T-cell (primary cell): ENCODE data around the gene PPM1E. TPM values are rescaled to one million over a fixed set of nuclear protein-coding genes. Genes with fewer than 3 reads are reported as not detected.
"Not testable (repeated sequence)": the region's sequence is repeated elsewhere in the genome, so short reads cannot be mapped to it uniquely, and the experiment has no call there.

Experiments used
- ATAC-seq, 4 experiments: fragments of 200-7000 bp in 3 of 4; fragments of 150-1000 bp in 1 of 4; cut with Tn5 transposase; replicated peaks in 1 of 4; 1 replicate in 3 of 4; 2 replicates in 1 of 4; pipeline ENCODE4 v1.10.0; 2021; ENCODE audit warnings: moderate library complexity in 3 of 4, mild to moderate bottlenecking in 2 of 4, moderate number of reproducible peaks in 1 of 4
- CTCF ChIA-PET, 2 donors: fragments of 300-600 bp; sonication (Branson Sonifier 250); formaldehyde crosslinking; loops; one replicate each; lab custom pipeline; 2022; ENCODE audit warnings: antibody characterized with exemption in 2 of 2; lab: Charles Lee
- POLR2A ChIA-PET, 2 donors: fragments of 300-600 bp; sonication (Branson Sonifier 250); formaldehyde crosslinking; loops; one replicate each; lab custom pipeline; 2022; ENCODE audit warnings: antibody characterized with exemption in 2 of 2; lab: Charles Lee
- DNase-seq, 35 experiments: peaks; one replicate each; pipeline versions ENCODE4 v3.0.0 to v3.0.0-alpha.2; 2013 to 2023
- H3K27ac ChIP-seq: one replicate; pipeline ENCODE4 v1.5.1; 2013; ENCODE audit warnings: low read length
- H3K27me3 ChIP-seq, 2 experiments: replicated peaks in 1 of 2; 1 replicate in 1 of 2; 2 replicates in 1 of 2; pipeline versions ENCODE4 v1.6.1 to v1.7.0; 2013; ENCODE audit warnings: low read length in 1 of 2, mixed read lengths in 1 of 2; ENCODE audit not compliant: control insufficient read depth in 2 of 2, insufficient read depth in 2 of 2; ENCODE audit errors: extremely low read depth in 1 of 2
- H3K36me3 ChIP-seq, 2 donors: 1 replicate in 1 of 2; 2 replicates in 1 of 2; pipeline versions ENCODE4 v1.6.1 to v1.7.0; 2013; ENCODE audit warnings: low read length in 1 of 2; ENCODE audit not compliant: control insufficient read depth in 2 of 2, insufficient read depth in 1 of 2; ENCODE audit errors: extremely low read depth in 1 of 2
- H3K4me1 ChIP-seq, 2 experiments: 1 replicate in 1 of 2; 2 replicates in 1 of 2; pipeline versions ENCODE4 v1.6.1 to v1.7.0; 2013; ENCODE audit warnings: low read length in 2 of 2, mixed read lengths in 1 of 2; ENCODE audit not compliant: insufficient read depth in 2 of 2, control insufficient read depth in 1 of 2; ENCODE audit errors: extremely low read depth in 1 of 2
- H3K4me3 ChIP-seq, 2 donors: 1 replicate in 1 of 2; 2 replicates in 1 of 2; pipeline versions ENCODE4 v1.5.1 to v1.7.0; 2013; ENCODE audit warnings: mild to moderate bottlenecking in 2 of 2, low read length in 1 of 2, moderate library complexity in 1 of 2; ENCODE audit not compliant: control insufficient read depth in 1 of 2; ENCODE audit errors: extremely low read depth in 1 of 2
- H3K9me3 ChIP-seq: 2 replicates; pipeline ENCODE4 v1.7.0; 2013
- H3K27ac Mint-ChIP-seq, 2 donors: one replicate each; pipeline ENCODE4 v1.8.0; 2020 to 2021; ENCODE audit warnings: mild to moderate bottlenecking in 2 of 2, mixed read lengths in 2 of 2
- H3K27me3 Mint-ChIP-seq, 2 donors: one replicate each; pipeline ENCODE4 v1.8.0; 2021 to 2022; ENCODE audit warnings: mixed read lengths in 2 of 2
- H3K36me3 Mint-ChIP-seq: one replicate; pipeline ENCODE4 v1.8.0; 2021; ENCODE audit warnings: mixed read lengths
- H3K4me1 Mint-ChIP-seq, 3 donors: one replicate each; pipeline ENCODE4 v1.8.0; 2020 to 2022; ENCODE audit warnings: mixed read lengths in 3 of 3, mild to moderate bottlenecking in 1 of 3
- H3K4me3 Mint-ChIP-seq, 3 donors: one replicate each; pipeline ENCODE4 v1.8.0; 2020 to 2022; ENCODE audit warnings: mild to moderate bottlenecking in 3 of 3, mixed read lengths in 3 of 3, moderate library complexity in 3 of 3
- H3K9me3 Mint-ChIP-seq, 3 donors: one replicate each; pipeline ENCODE4 v1.8.0; 2020 to 2022; ENCODE audit warnings: mixed read lengths in 3 of 3
- WGBS: methylation state at CpG from one replicate; pipeline ENCODE4 v1.1.5; 2013; ENCODE audit warnings: missing lambda C conversion rate; ENCODE audit not compliant: insufficient coverage; 5-methylcytosine and 5-hydroxymethylcytosine counted together
- total RNA-seq, 35 experiments: library from RNA in 6 of 35; stranded (reverse) in 6 of 35; fragments of 120-200 nt in 1 of 35; gene quantifications; one replicate each; pipeline versions ENCODE4 v1.2.1 to v1.2.4 and lab custom pipeline; 2013 to 2026

PPM1E gene
- total RNA-seq, 5 donors from 2014 or later (not counting 1 experiment from before 2014, with no cell fraction given): 0.03 TPM; not detected in 4

- DNase-seq (no peak), ATAC-seq (no peak)
- Histone ChIP-seq H3K4me1 (no peaks in the 10 kb centered on the region), H3K36me3 (peaks cover 2 to 3% of the 10 kb centered on the region in 2 donors), H3K4me3 (no peak overlapping the region), H3K9me3 (no peaks in the 10 kb centered on the region), H3K27me3 (no peaks in the 10 kb centered on the region), H3K27ac (no peak overlapping the region)
- peaks cover 10% of the 10 kb centered on the region for H3K36me3 Mint-ChIP-seq
- H3K27ac Mint-ChIP-seq: no peak overlapping the region
- H3K4me1 Mint-ChIP-seq: no peaks in the 10 kb centered on the region
- ChIA-PET POLR2A (no interaction called here), CTCF (no interaction called here)
- no peaks in the 10 kb centered on the region for H3K9me3 Mint-ChIP-seq
- H3K27me3 Mint-ChIP-seq: no peaks in the 10 kb centered on the region
- no peak overlapping the region for H3K4me3 Mint-ChIP-seq
Observed at GRCh38 chr17:58730937-58731336, 24.7 kb upstream of the PPM1E start.

- no peaks in the 10 kb centered on the region for H3K9me3 ChIP-seq
- no peak overlapping the region for H3K27ac ChIP-seq
- DNase-seq (no peak), ATAC-seq (no peak)
- no peaks in the 10 kb centered on the region for H3K27me3 ChIP-seq
- H3K4me3 ChIP-seq: no peak overlapping the region
- Mint-ChIP-seq H3K9me3 (no peaks in the 10 kb centered on the region), H3K4me3 (no peak overlapping the region), H3K4me1 (no peaks in the 10 kb centered on the region), H3K27me3 (no peaks in the 10 kb centered on the region), H3K27ac (no peak overlapping the region), H3K36me3 (peaks cover 5% of the 10 kb centered on the region)
- peaks cover 2 to 3% of the 10 kb centered on the region in 2 donors for H3K36me3 ChIP-seq
- ChIA-PET CTCF (no interaction called here), POLR2A (no interaction called here)
- WGBS: no CpG with 5 or more reads among the region's 3 CpGs
- no peaks in the 10 kb centered on the region for H3K4me1 ChIP-seq
Observed at GRCh38 chr17:58734040-58734439, 21.6 kb upstream of the PPM1E start.

GRCh38 chr17:58734811-58735210 is 20.8 kb upstream of the PPM1E start:
- no peaks in the 10 kb centered on the region for H3K9me3 Mint-ChIP-seq
- Histone ChIP-seq H3K9me3 (no peaks in the 10 kb centered on the region), H3K27ac (no peak overlapping the region), H3K36me3 (peaks cover 2 to 3% of the 10 kb centered on the region in 2 donors), H3K4me3 (no peak overlapping the region), H3K27me3 (no peaks in the 10 kb centered on the region), H3K4me1 (no peaks in the 10 kb centered on the region)
- peak overlapping the region in 1 of 2 donors; percentile 23 for H3K27ac Mint-ChIP-seq
- WGBS: no CpG with 5 or more reads among the region's 3 CpGs
- peaks cover 5% of the 10 kb centered on the region for H3K36me3 Mint-ChIP-seq
- no peak for ATAC-seq
- H3K4me1 Mint-ChIP-seq: no peaks in the 10 kb centered on the region
- no peaks in the 10 kb centered on the region for H3K27me3 Mint-ChIP-seq
- DNase-seq: no peak
- ChIA-PET POLR2A (no interaction called here), CTCF (interaction anchor here in 1 of 2 donors (0.6 kb wide), 1 partner anchor 1881 kb away, joined by 3 read pairs; no protein-coding TSS in a partner anchor)
- no peak overlapping the region for H3K4me3 Mint-ChIP-seq

GRCh38 chr17:58741121-58741625 is 14.5 kb upstream of the PPM1E start:
- H3K4me1 Mint-ChIP-seq: no peaks in the 10 kb centered on the region
- DNase-seq: no peak
- H3K9me3 Mint-ChIP-seq: no peaks in the 10 kb centered on the region
- ChIA-PET POLR2A (no interaction called here), CTCF (no interaction called here)
- no peak overlapping the region for H3K4me3 Mint-ChIP-seq
- no peaks in the 10 kb centered on the region for H3K27me3 Mint-ChIP-seq
- Histone ChIP-seq H3K4me3 (no peak overlapping the region), H3K4me1 (no peaks in the 10 kb centered on the region), H3K27me3 (no peaks in the 10 kb centered on the region), H3K36me3 (no peaks in the 10 kb centered on the region), H3K9me3 (no peaks in the 10 kb centered on the region), H3K27ac (no peak overlapping the region)
- no peak for ATAC-seq
- no peak overlapping the region for H3K27ac Mint-ChIP-seq
- no peaks in the 10 kb centered on the region for H3K36me3 Mint-ChIP-seq
- WGBS: 100% methylated on average over 3 of the region's 8 CpGs

GRCh38 chr17:58747674-58748073 is 8.0 kb upstream of the PPM1E start:
- Mint-ChIP-seq H3K4me1 (no peaks in the 10 kb centered on the region), H3K27ac (no peak overlapping the region), H3K36me3 (no peaks in the 10 kb centered on the region), H3K9me3 (no peaks in the 10 kb centered on the region), H3K4me3 (no peak overlapping the region), H3K27me3 (peaks cover 5 to 6% of the 10 kb centered on the region in 2 donors)
- Histone ChIP-seq H3K36me3 (no peaks in the 10 kb centered on the region), H3K9me3 (no peaks in the 10 kb centered on the region), H3K4me3 (no peak overlapping the region), H3K27me3 (no peaks in the 10 kb centered on the region), H3K27ac (no peak overlapping the region), H3K4me1 (no peaks in the 10 kb centered on the region)
- CTCF ChIA-PET: no interaction called here
- 100% methylated on average over 1 of the region's 1 CpG for WGBS
- DNase-seq (no peak), ATAC-seq (no peak)
- POLR2A ChIA-PET: no interaction called here

- H3K9me3 Mint-ChIP-seq, POLR2A ChIA-PET, H3K27ac Mint-ChIP-seq, DNase-seq, H3K36me3 Mint-ChIP-seq, H3K36me3 ChIP-seq, H3K4me3 ChIP-seq, H3K4me3 Mint-ChIP-seq, H3K9me3 ChIP-seq, H3K4me1 ChIP-seq, H3K27me3 ChIP-seq, H3K27ac ChIP-seq, H3K4me1 Mint-ChIP-seq, ATAC-seq: not testable (repeated sequence)
- CTCF ChIA-PET: interaction anchor here in 1 of 2 donors (0.6 kb wide), 1 partner anchor 34 kb away, joined by 6 read pairs; no protein-coding TSS in a partner anchor
- H3K27me3 Mint-ChIP-seq: peaks cover 11 to 19% of the 10 kb centered on the region in 2 donors
Observed at GRCh38 chr17:58749627-58750026, 6.0 kb upstream of the PPM1E start.

- H3K27me3 Mint-ChIP-seq: peaks cover 28 to 45% of the 10 kb centered on the region in 2 donors
- ChIA-PET POLR2A (no interaction called here), CTCF (no interaction called here)
- peaks cover 6 to 17% of the 10 kb centered on the region in 2 experiments for H3K4me1 ChIP-seq
- no CpG with 5 or more reads among the region's 2 CpGs for WGBS
- no peak overlapping the region for H3K4me3 ChIP-seq
- H3K27ac ChIP-seq: no peak overlapping the region
- no peaks in the 10 kb centered on the region for H3K36me3 ChIP-seq
- peaks cover 4 to 18% of the 10 kb centered on the region in 2 experiments for H3K27me3 ChIP-seq
- no peak overlapping the region for H3K27ac Mint-ChIP-seq
- H3K9me3 Mint-ChIP-seq: no peaks in the 10 kb centered on the region
- H3K9me3 ChIP-seq: no peaks in the 10 kb centered on the region
- ATAC-seq (no peak), DNase-seq (no peak)
- no peaks in the 10 kb centered on the region for H3K36me3 Mint-ChIP-seq
- H3K4me1 Mint-ChIP-seq: peaks cover 13 to 15% (median 13%) of the 10 kb centered on the region in 3 donors
- no peak overlapping the region for H3K4me3 Mint-ChIP-seq
Observed at GRCh38 chr17:58753026-58753425, 2.6 kb upstream of the PPM1E start.
